Thymus (tissue), 11 donors: Measurements from ENCODE around the gene COPS4. TPM values are rescaled to one million over a fixed set of nuclear protein-coding genes. Genes with fewer than 3 reads are reported as not detected.
"Not testable (repeated sequence)": the region's sequence is repeated elsewhere in the genome, so short reads cannot be mapped to it uniquely, and the experiment has no call there.

Source experiments
- DNase-seq, 9 donors: peaks; one replicate each; pipeline ENCODE4 v3.0.0-alpha.2; 2013; ENCODE audit warnings: low spot score in 9 of 9, low read depth in 6 of 9, missing footprints in 1 of 9
- H3K27ac ChIP-seq, 2 donors: one replicate each; pipeline ENCODE4 v1.5.1; 2013; ENCODE audit warnings: control low read depth in 1 of 2, low read depth in 1 of 2, low read length in 1 of 2, mild to moderate bottlenecking in 1 of 2, moderate library complexity in 1 of 2
- H3K27me3 ChIP-seq, 2 donors: one replicate each; pipeline ENCODE4 v1.5.1; 2013; ENCODE audit warnings: low read length in 1 of 2; ENCODE audit not compliant: control insufficient read depth in 2 of 2, insufficient read depth in 1 of 2
- H3K36me3 ChIP-seq, 2 donors: one replicate each; pipeline ENCODE4 v1.5.1; 2013; ENCODE audit warnings: low read length in 1 of 2, mild to moderate bottlenecking in 1 of 2, moderate library complexity in 1 of 2; ENCODE audit not compliant: control insufficient read depth in 2 of 2, insufficient read depth in 2 of 2
- H3K4me1 ChIP-seq, 2 donors: one replicate each; pipeline ENCODE4 v1.5.1; 2013; ENCODE audit warnings: low read length in 2 of 2; ENCODE audit not compliant: control insufficient read depth in 2 of 2, insufficient read depth in 2 of 2
- H3K4me3 ChIP-seq, 2 donors: one replicate each; pipeline ENCODE4 v1.5.1; 2013; ENCODE audit warnings: low read length in 2 of 2, control low read depth in 1 of 2, mild to moderate bottlenecking in 1 of 2
- H3K9me3 ChIP-seq, 2 donors: one replicate each; pipeline ENCODE4 v1.5.1; 2013; ENCODE audit warnings: low read length in 1 of 2, mild to moderate bottlenecking in 1 of 2; ENCODE audit not compliant: control insufficient read depth in 2 of 2, insufficient read depth in 1 of 2
- WGBS: extraction: QIAGEN DNeasy Blood & Tissue Kit; methylation state at CpG from one replicate; pipeline ENCODE4 v1.1.7; 2013; 5-methylcytosine and 5-hydroxymethylcytosine counted together
- polyA plus RNA-seq: library from polyadenylated mRNA; stranded (reverse); fragments of 200-250 nt; gene quantifications from one replicate; pipeline ENCODE4 v1.2.3, GENCODE V29; 2013
- total RNA-seq: library from RNA; stranded (reverse); fragments of 120-200 nt; gene quantifications from one replicate; pipeline ENCODE4 v1.2.4, GENCODE V29; 2013
- donor health status: healthy.

COPS4 gene
- total and polyA plus RNA-seq, 2 donors = 43.6 to 61.4 TPM

- no peak overlapping the region for H3K27ac ChIP-seq
- no peak overlapping the region for H3K4me3 ChIP-seq
- no peaks in the 10 kb centered on the region for H3K36me3 ChIP-seq
- H3K9me3 ChIP-seq = no peaks in the 10 kb centered on the region
- no peaks in the 10 kb centered on the region for H3K27me3 ChIP-seq
- no peak for DNase-seq
- peaks cover 14% of the 10 kb centered on the region in 2 donors for H3K4me1 ChIP-seq
Observed at GRCh38 chr4:83013902-83014301, 21.1 kb upstream of the COPS4 start.

GRCh38 chr4:83019794-83020494, 15.0 kb upstream of the COPS4 start:
- no peaks in the 10 kb centered on the region for H3K4me1 ChIP-seq
- 69% methylated on average over 3 of the region's 3 CpGs for WGBS
- DNase-seq = no peak
- no peak overlapping the region for H3K27ac ChIP-seq
- peaks cover 0 to 6% of the 10 kb centered on the region in 2 donors for H3K9me3 ChIP-seq
- no peaks in the 10 kb centered on the region for H3K36me3 ChIP-seq
- no peaks in the 10 kb centered on the region for H3K27me3 ChIP-seq
- no peak overlapping the region for H3K4me3 ChIP-seq

- no peak overlapping the region for H3K4me3 ChIP-seq
- H3K27ac ChIP-seq = no peak overlapping the region
- H3K9me3 ChIP-seq = peaks cover 0 to 6% of the 10 kb centered on the region in 2 donors
- no peak for DNase-seq
- no peaks in the 10 kb centered on the region for H3K36me3 ChIP-seq
- WGBS = 96% methylated on average over 2 of the region's 2 CpGs
- H3K27me3 ChIP-seq = no peaks in the 10 kb centered on the region
- no peaks in the 10 kb centered on the region for H3K4me1 ChIP-seq
Observed at GRCh38 chr4:83022724-83023450, 12.1 kb upstream of the COPS4 start.

- WGBS = 98% methylated on average over 1 of the region's 1 CpG
- not testable (repeated sequence) for H3K36me3 ChIP-seq, H3K9me3 ChIP-seq
Observed at GRCh38 chr4:83023599-83023998, 11.4 kb upstream of the COPS4 start.

GRCh38 chr4:83024233-83024632, 10.8 kb upstream of the COPS4 start:
- WGBS = 97% methylated on average over 2 of the region's 2 CpGs

More at GRCh38 chr4:83023599-83023998, 11.4 kb upstream of the COPS4 start:
- not testable (repeated sequence) for DNase-seq, H3K27ac ChIP-seq, H3K4me1 ChIP-seq, H3K4me3 ChIP-seq, H3K27me3 ChIP-seq

GRCh38 chr4:83025563-83025962, 9.4 kb upstream of the COPS4 start:
- H3K4me3 ChIP-seq = no peak overlapping the region
- DNase-seq = no peak
- no peak overlapping the region for H3K27ac ChIP-seq
- no peaks in the 10 kb centered on the region for H3K4me1 ChIP-seq
- peaks cover 0 to 6% of the 10 kb centered on the region in 2 donors for H3K9me3 ChIP-seq
- H3K36me3 ChIP-seq = no peaks in the 10 kb centered on the region
- no peaks in the 10 kb centered on the region for H3K27me3 ChIP-seq

More at GRCh38 chr4:83024233-83024632, 10.8 kb upstream of the COPS4 start:
- Histone ChIP-seq H3K36me3 (no peaks in the 10 kb centered on the region), H3K27me3 (no peaks in the 10 kb centered on the region), H3K9me3 (peaks cover 0 to 6% of the 10 kb centered on the region in 2 donors), H3K4me3 (no peak overlapping the region), H3K4me1 (no peaks in the 10 kb centered on the region), H3K27ac (no peak overlapping the region)
- no peak for DNase-seq

GRCh38 chr4:83028976-83029375, 6.0 kb upstream of the COPS4 start:
- DNase-seq = no peak
- 59% methylated on average over 3 of the region's 3 CpGs for WGBS

GRCh38 chr4:83029688-83030087, 5.3 kb upstream of the COPS4 start:
- DNase-seq = no peak
- H3K4me3 ChIP-seq = no peak overlapping the region
- 95% methylated on average over 1 of the region's 1 CpG for WGBS
- H3K27ac ChIP-seq = no peak overlapping the region
- H3K36me3 ChIP-seq = no peaks in the 10 kb centered on the region
- no peaks in the 10 kb centered on the region for H3K27me3 ChIP-seq
- peaks cover 0 to under 1% of the 10 kb centered on the region in 2 donors for H3K9me3 ChIP-seq
- no peaks in the 10 kb centered on the region for H3K4me1 ChIP-seq

More at GRCh38 chr4:83028976-83029375, 6.0 kb upstream of the COPS4 start:
- Histone ChIP-seq H3K9me3 (peaks cover 0 to 6% of the 10 kb centered on the region in 2 donors), H3K4me1 (no peaks in the 10 kb centered on the region), H3K27ac (no peak overlapping the region), H3K36me3 (no peaks in the 10 kb centered on the region), H3K27me3 (no peaks in the 10 kb centered on the region), H3K4me3 (no peak overlapping the region)

- Histone ChIP-seq H3K4me3 (no peak overlapping the region), H3K9me3 (no peaks in the 10 kb centered on the region), H3K4me1 (peaks cover 12 to 15% of the 10 kb centered on the region in 2 donors), H3K27me3 (no peaks in the 10 kb centered on the region), H3K27ac (no peak overlapping the region), H3K36me3 (peaks cover 3 to 4% of the 10 kb centered on the region in 2 donors)
- DNase-seq = no peak
- 94% methylated on average over 5 of the region's 5 CpGs for WGBS
Observed at GRCh38 chr4:83036991-83037665, 2.1 kb downstream of the COPS4 start.
